Esophagus squamous epithelium (tissue), 5 donors: ENCODE results near the gene COPS6. TPM values are rescaled to one million over a fixed set of nuclear protein-coding genes. Genes with fewer than 3 reads are reported as not detected.
A peak's percentile ranks its signal among the peaks of the same experiment; 100 is the strongest.
"Not testable (repeated sequence)": the region's sequence is repeated elsewhere in the genome, so short reads cannot be mapped to it uniquely, and the experiment has no call there.

Experiments used
- DNase-seq: peaks from one replicate; lab custom pipeline; 2025; lab: John Stamatoyannopoulos, UW
- H3K27ac ChIP-seq, 4 donors: fragments of 200-600 bp; sonication (generic); one replicate each; pipeline ENCODE4 v1.5.1; 2016 to 2019; ENCODE audit warnings: mild to moderate bottlenecking in 1 of 4
- H3K27me3 ChIP-seq, 4 donors: fragments of 200-600 bp; sonication (generic); 1 replicate in 3 of 4; 2 replicates in 1 of 4; pipeline versions ENCODE4 v1.5.1 to v1.6.0; 2017 to 2021; ENCODE audit warnings: antibody characterized with exemption in 1 of 4
- H3K36me3 ChIP-seq, 3 donors: fragments of 200-600 bp; sonication (generic); one replicate each; pipeline ENCODE4 v1.5.1; 2016 to 2019
- H3K4me1 ChIP-seq, 3 donors: fragments of 200-600 bp; sonication (generic); one replicate each; pipeline ENCODE4 v1.5.1; 2017 to 2019
- H3K4me3 ChIP-seq, 4 donors: fragments of 200-600 bp; sonication (generic); 1 replicate in 3 of 4; 2 replicates in 1 of 4; pipeline ENCODE4 v1.5.1; 2016 to 2019; ENCODE audit warnings: mild to moderate bottlenecking in 2 of 4, moderate library complexity in 1 of 4
- H3K9me3 ChIP-seq, 3 donors: fragments of 200-600 bp; sonication (generic); one replicate each; pipeline ENCODE4 v1.5.1; 2016 to 2019
- CTCF ChIP-seq, 6 experiments: fragments of 450-650 bp in 4 of 6; fragments of 200-600 bp in 2 of 6; sonication (generic) in 2 of 6; IDR thresholded peaks; one replicate each; pipeline ENCODE4 v1.5.1; 2016 to 2019; ENCODE audit warnings: antibody characterized with exemption in 6 of 6, mild to moderate bottlenecking in 4 of 6, moderate library complexity in 4 of 6
- POLR2A ChIP-seq, 4 donors: fragments of 450-650 bp; IDR thresholded peaks; one replicate each; pipeline ENCODE4 v1.6.1; 2017; ENCODE audit warnings: antibody characterized with exemption in 4 of 4, mild to moderate bottlenecking in 4 of 4, moderate library complexity in 3 of 4
- WGBS, 2 donors: methylation state at CpG; one replicate each; pipeline ENCODE4 v1.1.5; 2018; 5-methylcytosine and 5-hydroxymethylcytosine counted together
- intact Hi-C: fragments of 100-400 bp; cut with DNase I; formaldehyde crosslinking; loops from one replicate; pipeline ENCODE4 v1.15.0; 2022
- total RNA-seq, 4 donors: library from RNA; depleted of rRNA; stranded (reverse); fragments of >200 nt; gene quantifications; one replicate each; pipeline ENCODE4 v1.1.0, GENCODE V29; 2016
- donor health status: DM: yes; HTN: yes; CAD: no.

Gene COPS6
- total RNA-seq, 4 donors from 2014 or later = 50.6 to 68.0 (median 62.2) TPM

DNA sequence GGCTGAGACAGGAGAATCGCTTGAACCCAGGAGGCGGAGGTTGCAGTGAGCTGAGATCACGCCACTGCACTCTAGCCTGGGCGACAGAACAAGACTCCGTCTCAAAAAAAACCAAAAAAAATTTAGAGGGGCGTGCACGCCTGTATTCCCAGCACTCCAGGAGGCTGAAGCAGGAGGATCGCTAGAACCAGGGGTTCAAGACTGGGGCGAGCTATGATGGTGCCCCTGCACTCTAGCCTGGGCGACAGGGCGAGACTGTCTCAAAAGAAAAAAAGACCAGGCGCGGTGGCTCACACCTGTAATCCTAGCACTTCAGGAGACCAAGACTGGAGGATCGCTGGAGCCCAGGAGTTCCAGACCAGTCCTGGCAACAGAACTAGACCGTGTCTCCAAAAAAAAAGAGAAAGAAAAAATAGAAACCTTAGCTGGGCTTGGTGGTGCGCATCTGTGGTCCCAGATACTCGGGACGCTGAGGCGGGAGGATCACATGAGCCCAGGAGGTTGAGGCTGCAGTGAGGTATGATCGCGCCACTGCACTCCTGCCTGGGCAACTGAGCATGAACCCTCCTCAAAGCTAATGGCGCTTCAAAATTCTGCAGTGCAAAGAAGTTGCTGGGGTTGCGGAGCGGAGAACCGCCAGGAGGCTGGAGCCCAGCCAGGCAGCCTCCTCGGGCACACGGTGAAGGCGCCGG lies 37.6 kb downstream of the COPS6 start:
- Histone ChIP-seq H3K27me3 (no peaks in the 10 kb centered on the region), H3K27ac (peak overlapping the region; percentile 92 to 99 (median 98)), H3K4me3 (peak overlapping the region; percentile 55 to 91 (median 84)), H3K36me3 (peaks cover 0 to 16% (median 0%) of the 10 kb centered on the region in 3 donors), H3K4me1 (peaks cover 30 to 77% (median 33%) of the 10 kb centered on the region in 3 donors), H3K9me3 (no peaks in the 10 kb centered on the region)
- DNase-seq = no peak
- TF ChIP-seq CTCF (IDR thresholded peaks at IDR 0.05) = peak in 1 of 6 experiments; percentile 20
- TF ChIP-seq POLR2A (IDR thresholded peaks at IDR 0.05) = peak in 1 of 4 donors; percentile 39
- WGBS, 2 donors = 7 to 12% methylated on average over 21 to 22 of the region's 29 CpGs
- intact Hi-C loops = no loop called here

- WGBS, 2 donors = 0 to 1% methylated on average over 19 to 20 of the region's 85 CpGs
- peak; percentile 53 for DNase-seq
- Histone ChIP-seq H3K4me3 (peak within 1 kb of the TSS; percentile 55 to 91 (median 84)), H3K4me1 (peaks cover 30 to 78% (median 33%) of the 10 kb centered on the region in 3 donors), H3K27ac (peak within 1 kb of the TSS; percentile 92 to 99 (median 98)), H3K27me3 (no peaks in the 10 kb centered on the region), H3K36me3 (peaks cover 0 to 16% (median 0%) of the 10 kb centered on the region in 3 donors), H3K9me3 (no peaks in the 10 kb centered on the region)
- intact Hi-C loops = no loop called here
- TF ChIP-seq CTCF (IDR thresholded peaks at IDR 0.05) = no peak
- TF ChIP-seq POLR2A (IDR thresholded peaks at IDR 0.05) = peak in 1 of 4 donors; percentile 54
Observed at GRCh38 chr7:100126931-100127865, 38.4 kb downstream of the COPS6 start, which contains the start of gene MBLAC1. TSS of gene MBLAC1 (plus strand) at chr7:100126967. CDS start at chr7:100127396, 429 bp downstream.

DNA sequence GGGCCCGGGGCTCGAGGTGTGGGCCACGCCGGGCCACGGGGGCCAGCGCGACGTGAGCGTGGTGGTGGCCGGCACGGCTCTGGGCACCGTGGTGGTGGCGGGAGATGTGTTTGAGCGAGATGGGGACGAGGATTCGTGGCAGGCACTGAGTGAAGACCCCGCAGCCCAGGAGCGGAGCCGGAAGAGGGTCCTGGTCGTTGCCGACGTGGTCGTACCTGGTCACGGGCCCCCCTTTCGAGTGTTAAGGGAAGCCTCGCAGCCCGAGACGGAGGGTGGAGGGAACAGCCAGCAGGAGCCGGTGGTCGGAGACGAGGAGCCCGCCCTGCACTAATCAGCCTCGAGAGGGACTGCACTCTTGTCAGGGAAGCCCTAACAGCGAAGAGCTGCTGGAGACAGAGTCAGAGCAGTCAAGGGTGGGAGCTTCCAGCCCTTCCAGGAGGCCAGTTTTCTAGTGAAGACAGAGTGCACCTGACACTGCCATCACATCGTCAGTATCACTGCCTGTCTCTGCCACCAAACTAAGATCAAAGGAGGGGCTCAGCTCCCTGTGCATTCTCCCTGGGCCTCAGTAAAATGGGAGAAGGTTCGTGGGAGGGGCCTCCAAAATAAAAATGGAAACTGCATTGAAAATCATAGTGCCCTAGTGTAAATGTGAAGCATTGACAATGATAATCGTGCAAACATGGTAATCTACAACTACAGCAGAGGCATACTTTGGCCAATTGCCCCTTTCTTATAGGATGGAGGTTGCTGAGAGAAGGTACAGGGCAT lies 39.3 kb downstream of the COPS6 start:
- no peaks in the 10 kb centered on the region for H3K9me3 ChIP-seq
- 14 to 29% methylated on average over 3 to 7 of the region's 37 CpGs for WGBS, 2 donors
- peak overlapping the region; percentile 92 to 99 (median 98) for H3K27ac ChIP-seq
- no peak for DNase-seq
- H3K4me3 ChIP-seq = peak overlapping the region; percentile 55 to 91 (median 84)
- intact Hi-C loops = no loop called here
- H3K27me3 ChIP-seq = no peaks in the 10 kb centered on the region
- peaks cover 30 to 77% (median 33%) of the 10 kb centered on the region in 3 donors for H3K4me1 ChIP-seq
- TF ChIP-seq POLR2A (IDR thresholded peaks at IDR 0.05) = no peak
- TF ChIP-seq CTCF (IDR thresholded peaks at IDR 0.05) = no peak
- peaks cover 0 to 12% (median 0%) of the 10 kb centered on the region in 3 donors for H3K36me3 ChIP-seq

- no peak for DNase-seq
- intact Hi-C loops = no loop called here
- Histone ChIP-seq H3K4me1 (peaks cover 30 to 77% (median 33%) of the 10 kb centered on the region in 3 donors), H3K27me3 (no peaks in the 10 kb centered on the region), H3K9me3 (no peaks in the 10 kb centered on the region), H3K27ac (peak overlapping the region in 3 of 4 donors; percentile 92 to 99 (median 97)), H3K36me3 (peaks cover 0 to 7% (median 0%) of the 10 kb centered on the region in 3 donors), H3K4me3 (no peak overlapping the region)
- 56 to 58% methylated on average over 1 of the region's 1 CpG for WGBS, 2 donors
- no peak for TF ChIP-seq POLR2A (IDR thresholded peaks at IDR 0.05)
- TF ChIP-seq CTCF (IDR thresholded peaks at IDR 0.05) = no peak
Observed at GRCh38 chr7:100128637-100128963, 39.8 kb downstream of the COPS6 start.

DNA sequence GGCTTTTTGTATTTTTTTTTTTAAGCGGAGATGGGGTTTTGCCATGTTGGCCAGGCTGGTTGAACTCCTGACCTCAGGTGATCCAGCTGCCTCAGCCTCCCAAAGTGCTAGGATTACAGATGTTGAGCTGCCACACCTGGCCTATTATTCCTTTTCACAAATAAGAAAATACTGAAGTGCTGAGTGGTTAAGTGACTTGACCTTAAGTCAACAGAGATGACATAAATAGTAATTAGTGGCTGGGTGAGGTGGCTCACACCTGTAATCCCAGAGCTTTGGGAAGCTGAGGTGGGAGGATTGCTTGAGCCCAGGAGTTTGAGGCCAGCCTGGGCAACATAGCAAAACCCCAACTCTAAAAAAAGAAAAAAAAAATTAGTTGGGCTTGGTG lies 41.4 kb downstream of the COPS6 start:
- Histone ChIP-seq H3K27ac (peak overlapping the region in 3 of 4 donors; percentile 76 to 99 (median 97)), H3K4me1 (peaks cover 21 to 66% (median 33%) of the 10 kb centered on the region in 3 donors)
- DNase-seq, H3K36me3 ChIP-seq, H3K27me3 ChIP-seq, H3K9me3 ChIP-seq, H3K4me3 ChIP-seq, intact Hi-C loops: not testable (repeated sequence)
- 38 to 86% methylated on average over 1 of the region's 1 CpG for WGBS, 2 donors
